ENCODE data around the gene RCC1.

DNA sequence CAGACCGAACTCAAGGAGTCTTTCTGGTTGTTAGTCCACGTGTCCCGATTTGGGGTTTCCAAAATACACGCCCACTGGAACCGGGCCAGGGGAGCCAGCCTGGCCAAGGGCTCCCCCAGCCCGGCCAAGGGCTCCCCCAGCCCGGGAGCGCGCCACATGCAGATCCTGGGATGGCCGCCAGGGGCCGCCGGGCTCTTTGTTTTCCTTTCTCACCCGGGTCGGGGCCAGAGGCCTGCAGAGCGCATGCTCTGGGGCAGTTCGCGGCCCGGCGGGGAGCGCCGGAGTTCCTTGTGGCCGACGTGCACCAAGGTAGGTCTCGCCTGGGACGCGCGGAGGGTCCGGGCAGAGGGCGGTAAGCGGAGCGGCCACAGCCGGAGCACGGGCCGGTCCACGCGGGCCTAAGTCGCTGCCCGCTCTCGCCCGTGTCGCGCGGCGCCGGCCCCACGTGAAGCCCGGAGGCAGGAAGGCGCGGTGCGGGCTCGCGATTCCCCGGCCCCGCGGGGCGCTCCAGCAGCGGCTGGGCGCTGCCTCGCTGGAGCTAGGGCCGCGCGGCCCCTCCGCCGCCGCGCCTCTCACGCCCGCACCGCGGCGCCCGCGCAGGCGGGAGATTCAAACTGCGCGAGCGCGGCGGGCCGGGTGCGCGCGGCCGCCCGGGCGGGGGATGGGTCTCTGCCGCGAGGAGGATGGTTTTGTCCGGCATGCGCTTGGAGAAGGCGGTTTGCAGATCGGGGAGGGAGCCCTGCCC lies 12.3 kb downstream of the RCC1 start:
- TF ChIP-seq ARNTL (CRISPR knock-in tag; IDR thresholded peaks at IDR 0.05; ENCODE audit: borderline replicate concordance, low read depth) (no peak), PPARA (CRISPR knock-in tag; IDR thresholded peaks at IDR 0.05; ENCODE audit: borderline replicate concordance) (no peak), ZC3H10 (CRISPR knock-in tag; IDR thresholded peaks at IDR 0.05) (no peak), GLIS3 (CRISPR knock-in tag; IDR thresholded peaks at IDR 0.05) (no peak), ZNF565 (CRISPR knock-in tag; conservative IDR thresholded peaks at IDR 0.05; ENCODE audit: low read depth) (no peak), ZFP3 (CRISPR knock-in tag; IDR thresholded peaks at IDR 0.05) (no peak), CSDC2 (CRISPR knock-in tag; IDR thresholded peaks at IDR 0.05) (no peak), TCF4 (CRISPR knock-in tag; IDR thresholded peaks at IDR 0.05; ENCODE audit: borderline replicate concordance) (no peak), RARB (CRISPR knock-in tag; IDR thresholded peaks at IDR 0.05) (no peak), ZFP30 (CRISPR knock-in tag; IDR thresholded peaks at IDR 0.05) (no peak)
- TF ChIP-seq, protein P1, sequence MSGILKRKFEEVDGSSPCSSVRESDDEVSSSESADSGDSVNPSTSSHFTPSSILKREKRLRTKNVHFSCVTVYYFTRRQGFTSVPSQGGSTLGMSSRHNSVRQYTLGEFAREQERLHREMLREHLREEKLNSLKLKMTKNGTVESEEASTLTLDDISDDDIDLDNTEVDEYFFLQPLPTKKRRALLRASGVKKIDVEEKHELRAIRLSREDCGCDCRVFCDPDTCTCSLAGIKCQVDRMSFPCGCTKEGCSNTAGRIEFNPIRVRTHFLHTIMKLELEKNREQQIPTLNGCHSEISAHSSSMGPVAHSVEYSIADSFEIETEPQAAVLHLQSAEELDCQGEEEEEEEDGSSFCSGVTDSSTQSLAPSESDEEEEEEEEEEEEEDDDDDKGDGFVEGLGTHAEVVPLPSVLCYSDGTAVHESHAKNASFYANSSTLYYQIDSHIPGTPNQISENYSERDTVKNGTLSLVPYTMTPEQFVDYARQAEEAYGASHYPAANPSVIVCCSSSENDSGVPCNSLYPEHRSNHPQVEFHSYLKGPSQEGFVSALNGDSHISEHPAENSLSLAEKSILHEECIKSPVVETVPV (CRISPR knock-in tag; IDR thresholded peaks at IDR 0.05) = no peak
- TF ChIP-seq, protein P2, sequence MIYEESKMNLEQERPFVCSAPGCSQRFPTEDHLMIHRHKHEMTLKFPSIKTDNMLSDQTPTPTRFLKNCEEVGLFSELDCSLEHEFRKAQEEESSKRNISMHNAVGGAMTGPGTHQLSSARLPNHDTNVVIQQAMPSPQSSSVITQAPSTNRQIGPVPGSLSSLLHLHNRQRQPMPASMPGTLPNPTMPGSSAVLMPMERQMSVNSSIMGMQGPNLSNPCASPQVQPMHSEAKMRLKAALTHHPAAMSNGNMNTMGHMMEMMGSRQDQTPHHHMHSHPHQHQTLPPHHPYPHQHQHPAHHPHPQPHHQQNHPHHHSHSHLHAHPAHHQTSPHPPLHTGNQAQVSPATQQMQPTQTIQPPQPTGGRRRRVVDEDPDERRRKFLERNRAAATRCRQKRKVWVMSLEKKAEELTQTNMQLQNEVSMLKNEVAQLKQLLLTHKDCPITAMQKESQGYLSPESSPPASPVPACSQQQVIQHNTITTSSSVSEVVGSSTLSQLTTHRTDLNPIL (CRISPR knock-in tag; IDR thresholded peaks at IDR 0.05; ENCODE audit: low read depth) = no peak
- TF ChIP-seq, protein P3, sequence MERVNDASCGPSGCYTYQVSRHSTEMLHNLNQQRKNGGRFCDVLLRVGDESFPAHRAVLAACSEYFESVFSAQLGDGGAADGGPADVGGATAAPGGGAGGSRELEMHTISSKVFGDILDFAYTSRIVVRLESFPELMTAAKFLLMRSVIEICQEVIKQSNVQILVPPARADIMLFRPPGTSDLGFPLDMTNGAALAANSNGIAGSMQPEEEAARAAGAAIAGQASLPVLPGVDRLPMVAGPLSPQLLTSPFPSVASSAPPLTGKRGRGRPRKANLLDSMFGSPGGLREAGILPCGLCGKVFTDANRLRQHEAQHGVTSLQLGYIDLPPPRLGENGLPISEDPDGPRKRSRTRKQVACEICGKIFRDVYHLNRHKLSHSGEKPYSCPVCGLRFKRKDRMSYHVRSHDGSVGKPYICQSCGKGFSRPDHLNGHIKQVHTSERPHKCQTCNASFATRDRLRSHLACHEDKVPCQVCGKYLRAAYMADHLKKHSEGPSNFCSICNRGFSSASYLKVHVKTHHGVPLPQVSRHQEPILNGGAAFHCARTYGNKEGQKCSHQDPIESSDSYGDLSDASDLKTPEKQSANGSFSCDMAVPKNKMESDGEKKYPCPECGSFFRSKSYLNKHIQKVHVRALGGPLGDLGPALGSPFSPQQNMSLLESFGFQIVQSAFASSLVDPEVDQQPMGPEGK (CRISPR knock-in tag; IDR thresholded peaks at IDR 0.05; ENCODE audit: borderline replicate concordance) = peak; percentile 98
- TF ChIP-seq, protein P4, sequence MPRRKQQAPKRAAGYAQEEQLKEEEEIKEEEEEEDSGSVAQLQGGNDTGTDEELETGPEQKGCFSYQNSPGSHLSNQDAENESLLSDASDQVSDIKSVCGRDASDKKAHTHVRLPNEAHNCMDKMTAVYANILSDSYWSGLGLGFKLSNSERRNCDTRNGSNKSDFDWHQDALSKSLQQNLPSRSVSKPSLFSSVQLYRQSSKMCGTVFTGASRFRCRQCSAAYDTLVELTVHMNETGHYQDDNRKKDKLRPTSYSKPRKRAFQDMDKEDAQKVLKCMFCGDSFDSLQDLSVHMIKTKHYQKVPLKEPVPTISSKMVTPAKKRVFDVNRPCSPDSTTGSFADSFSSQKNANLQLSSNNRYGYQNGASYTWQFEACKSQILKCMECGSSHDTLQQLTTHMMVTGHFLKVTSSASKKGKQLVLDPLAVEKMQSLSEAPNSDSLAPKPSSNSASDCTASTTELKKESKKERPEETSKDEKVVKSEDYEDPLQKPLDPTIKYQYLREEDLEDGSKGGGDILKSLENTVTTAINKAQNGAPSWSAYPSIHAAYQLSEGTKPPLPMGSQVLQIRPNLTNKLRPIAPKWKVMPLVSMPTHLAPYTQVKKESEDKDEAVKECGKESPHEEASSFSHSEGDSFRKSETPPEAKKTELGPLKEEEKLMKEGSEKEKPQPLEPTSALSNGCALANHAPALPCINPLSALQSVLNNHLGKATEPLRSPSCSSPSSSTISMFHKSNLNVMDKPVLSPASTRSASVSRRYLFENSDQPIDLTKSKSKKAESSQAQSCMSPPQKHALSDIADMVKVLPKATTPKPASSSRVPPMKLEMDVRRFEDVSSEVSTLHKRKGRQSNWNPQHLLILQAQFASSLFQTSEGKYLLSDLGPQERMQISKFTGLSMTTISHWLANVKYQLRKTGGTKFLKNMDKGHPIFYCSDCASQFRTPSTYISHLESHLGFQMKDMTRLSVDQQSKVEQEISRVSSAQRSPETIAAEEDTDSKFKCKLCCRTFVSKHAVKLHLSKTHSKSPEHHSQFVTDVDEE (CRISPR knock-in tag; IDR thresholded peaks at IDR 0.05) = no peak
